MCF 10A (cell line): Measurements from ENCODE around the gene F11R. TPM values are rescaled to one million over a fixed set of nuclear protein-coding genes. Genes with fewer than 3 reads are reported as not detected.

Source experiments
- BruUV-seq: library from RNA; stranded (reverse); fragments of 400-500 nt; replicated peaks from 2 replicates; lab custom pipeline; 2021; lab: Mats Ljungman, UMichigan
- CTCF ChIA-PET: fragments of 300-600 bp; sonication (Branson Sonifier 250); formaldehyde crosslinking; extraction: SDS; loops from one replicate; lab custom pipeline; 2021; ENCODE audit warnings: antibody characterized with exemption, inconsistent platforms; lab: Yijun Ruan, JAX
- POLR2A ChIA-PET: fragments of 300-600, 350-650 bp; sonication (Branson Sonifier 250); formaldehyde crosslinking; extraction: SDS; loops from one replicate; lab custom pipeline; 2020; ENCODE audit warnings: antibody characterized with exemption, inconsistent platforms; lab: Yijun Ruan, JAX
- DNase-seq: peaks from one replicate; pipeline ENCODE4 v3.0.0-alpha.2; 2018; ENCODE audit not compliant: unreplicated experiment
- H3K27ac Mint-ChIP-seq: one replicate; pipeline ENCODE4 v1.8.0; 2022; ENCODE audit warnings: mild to moderate bottlenecking, low read depth, mixed read lengths; ENCODE audit not compliant: unreplicated experiment
- H3K27me3 Mint-ChIP-seq: one replicate; pipeline ENCODE4 v1.8.0; 2022; ENCODE audit warnings: mixed read lengths; ENCODE audit not compliant: insufficient read depth, unreplicated experiment
- H3K36me3 Mint-ChIP-seq: one replicate; pipeline ENCODE4 v1.8.0; 2022; ENCODE audit warnings: mild to moderate bottlenecking, moderate library complexity, mixed read lengths; ENCODE audit not compliant: insufficient read depth, unreplicated experiment
- H3K4me1 Mint-ChIP-seq: one replicate; pipeline ENCODE4 v1.8.0; 2022; ENCODE audit warnings: mixed read lengths; ENCODE audit not compliant: insufficient read depth, unreplicated experiment
- H3K4me3 Mint-ChIP-seq: one replicate; pipeline ENCODE4 v1.8.0; 2022; ENCODE audit warnings: mild to moderate bottlenecking, moderate library complexity, mixed read lengths; ENCODE audit not compliant: unreplicated experiment
- H3K9me3 Mint-ChIP-seq: one replicate; pipeline ENCODE4 v1.8.0; 2022; ENCODE audit warnings: mixed read lengths; ENCODE audit not compliant: unreplicated experiment
- intact Hi-C: fragments of 100-400 bp; cut with micrococcal nuclease; formaldehyde crosslinking; loops from 2 replicates; pipeline ENCODE4 v1.14.1; 2022
- total RNA-seq: library from RNA; stranded (reverse); gene quantifications from 2 replicates; pipeline ENCODE4 v1.2.3, GENCODE V29; 2022
- TF ChIP-seq, protein P1 (sequence below): fragments of 200-600 bp; IDR thresholded peaks from one replicate; pipeline ENCODE4 v1.8.0; 2022; ENCODE audit warnings: antibody characterized with exemption, mild to moderate bottlenecking; ENCODE audit not compliant: unreplicated experiment

The F11R gene
- total RNA-seq, 1 experiment from 2014 or later = 73.6 TPM

DNA sequence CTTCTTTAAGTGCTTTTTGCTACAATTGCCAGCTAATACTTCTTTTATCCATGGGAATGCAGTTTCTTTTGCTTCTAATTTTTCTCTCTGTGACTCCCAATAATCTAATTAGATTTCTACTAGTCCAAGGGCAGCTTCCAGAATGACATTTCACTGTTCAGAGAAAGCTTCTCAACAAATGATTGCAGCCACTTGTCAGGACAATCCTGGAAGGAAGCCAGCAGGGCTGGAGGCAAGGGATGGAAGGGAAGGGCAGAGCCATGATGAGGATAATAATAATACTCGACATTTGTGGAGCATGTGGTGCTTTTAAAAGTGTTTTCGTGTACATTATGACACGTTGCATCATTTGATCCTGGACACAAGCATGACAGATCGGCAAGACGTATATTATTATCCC lies 19.4 kb downstream of the F11R start:
- DNase-seq = no peak
- ChIA-PET CTCF (interaction anchor here (0.6 to 4.5 kb wide), 8 partner anchors 11 to 146 kb away, joined by 3 to 23 read pairs (median 4); partner anchors contain the start of gene KLHDC9), POLR2A (interaction anchor here (0.8 to 11.7 kb wide), 4 partner anchors 12 to 139 kb away, joined by 3 to 148 read pairs (median 6); partner anchors contain the start of gene F11R)
- Mint-ChIP-seq H3K27me3 (no peaks in the 10 kb centered on the region), H3K4me1 (peaks cover 12% of the 10 kb centered on the region), H3K36me3 (peaks cover 55% of the 10 kb centered on the region), H3K9me3 (no peaks in the 10 kb centered on the region), H3K27ac (no peak overlapping the region), H3K4me3 (no peak overlapping the region)
- intact Hi-C loops = no loop called here
- TF ChIP-seq, protein P1, sequence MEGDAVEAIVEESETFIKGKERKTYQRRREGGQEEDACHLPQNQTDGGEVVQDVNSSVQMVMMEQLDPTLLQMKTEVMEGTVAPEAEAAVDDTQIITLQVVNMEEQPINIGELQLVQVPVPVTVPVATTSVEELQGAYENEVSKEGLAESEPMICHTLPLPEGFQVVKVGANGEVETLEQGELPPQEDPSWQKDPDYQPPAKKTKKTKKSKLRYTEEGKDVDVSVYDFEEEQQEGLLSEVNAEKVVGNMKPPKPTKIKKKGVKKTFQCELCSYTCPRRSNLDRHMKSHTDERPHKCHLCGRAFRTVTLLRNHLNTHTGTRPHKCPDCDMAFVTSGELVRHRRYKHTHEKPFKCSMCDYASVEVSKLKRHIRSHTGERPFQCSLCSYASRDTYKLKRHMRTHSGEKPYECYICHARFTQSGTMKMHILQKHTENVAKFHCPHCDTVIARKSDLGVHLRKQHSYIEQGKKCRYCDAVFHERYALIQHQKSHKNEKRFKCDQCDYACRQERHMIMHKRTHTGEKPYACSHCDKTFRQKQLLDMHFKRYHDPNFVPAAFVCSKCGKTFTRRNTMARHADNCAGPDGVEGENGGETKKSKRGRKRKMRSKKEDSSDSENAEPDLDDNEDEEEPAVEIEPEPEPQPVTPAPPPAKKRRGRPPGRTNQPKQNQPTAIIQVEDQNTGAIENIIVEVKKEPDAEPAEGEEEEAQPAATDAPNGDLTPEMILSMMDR = no peak
- BruUV-seq = no TSS peak

DNA sequence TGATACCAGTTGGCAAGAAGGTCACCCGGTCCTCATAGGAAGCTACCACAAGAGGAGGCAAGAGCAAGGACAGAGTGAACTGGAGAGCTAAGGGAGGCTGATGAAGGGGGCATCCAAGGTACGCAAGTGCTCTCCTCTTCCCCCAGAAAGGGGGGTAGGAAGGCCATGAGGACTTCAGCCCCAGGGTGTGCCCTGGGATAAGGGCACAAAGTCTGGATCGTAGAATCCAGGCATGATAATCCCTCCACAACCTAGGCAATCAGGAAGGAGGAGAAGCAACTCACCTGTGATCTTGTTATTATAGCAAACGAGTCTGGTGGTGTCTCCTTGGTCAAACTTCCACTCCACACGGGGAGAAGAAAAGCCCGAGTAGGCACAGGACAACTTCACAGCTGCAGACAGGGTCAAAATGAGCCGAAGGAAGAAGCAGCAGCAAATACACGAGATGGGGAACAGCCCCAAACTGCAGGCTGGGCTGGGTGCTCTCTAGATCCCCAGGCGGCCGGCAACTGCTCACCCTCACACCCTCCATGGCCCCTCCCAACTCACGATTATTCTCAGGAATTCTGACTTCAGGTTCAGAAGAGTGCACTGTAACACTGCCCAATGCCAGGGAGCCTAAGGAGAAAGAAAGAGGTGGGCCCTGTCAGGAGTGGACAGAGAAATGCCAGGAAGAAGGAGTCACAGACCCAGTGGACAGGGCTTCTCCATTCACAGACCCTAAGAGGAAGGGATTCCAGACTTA lies 20.0 kb downstream of the F11R start:
- DNase-seq = no peak
- Mint-ChIP-seq H3K27ac (no peak overlapping the region), H3K4me3 (no peak overlapping the region), H3K36me3 (peaks cover 60% of the 10 kb centered on the region), H3K27me3 (no peaks in the 10 kb centered on the region), H3K4me1 (peaks cover 18% of the 10 kb centered on the region), H3K9me3 (no peaks in the 10 kb centered on the region)
- CTCF ChIA-PET = interaction anchor here (0.6 to 4.5 kb wide), 11 partner anchors 9 to 104 kb away, joined by 3 to 23 read pairs (median 4); partner anchors contain the start of gene KLHDC9
- POLR2A ChIA-PET = interaction anchor here (0.8 to 11.7 kb wide), 4 partner anchors 13 to 140 kb away, joined by 3 to 148 read pairs (median 6); partner anchors contain the start of gene F11R
- BruUV-seq = no TSS peak
- intact Hi-C loops = no loop called here
- TF ChIP-seq, protein P1 = no peak

DNA sequence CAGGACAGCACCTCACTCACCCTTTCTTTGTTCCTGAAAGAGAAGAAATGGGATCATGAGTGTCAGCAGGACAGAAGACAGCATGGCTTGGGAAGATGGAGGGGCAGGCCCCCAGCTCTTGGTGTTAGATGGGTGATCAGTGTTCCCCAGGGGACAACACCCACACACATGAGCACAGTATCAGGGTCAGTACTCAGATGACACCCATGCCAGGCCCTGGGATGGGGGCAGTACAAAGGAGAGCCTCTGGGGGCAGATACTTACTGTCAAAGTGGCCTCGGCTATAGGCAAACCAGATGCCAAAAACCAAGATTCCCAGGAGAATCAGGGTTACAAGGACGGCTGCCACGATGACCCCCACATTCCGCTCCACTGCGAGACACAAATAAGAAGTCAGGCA lies 21.6 kb downstream of the F11R start:
- POLR2A ChIA-PET = interaction anchor here (11.7 kb wide), 1 partner anchor 21 kb away, joined by 148 read pairs; the partner anchor contains the start of gene F11R
- H3K4me1 Mint-ChIP-seq = peaks cover 29% of the 10 kb centered on the region
- H3K9me3 Mint-ChIP-seq = no peaks in the 10 kb centered on the region
- H3K4me3 Mint-ChIP-seq = no peak overlapping the region
- CTCF ChIA-PET = interaction anchor here (2.8 to 6.3 kb wide), 6 partner anchors 9 to 138 kb away, joined by 11 to 115 read pairs (median 38); partner anchors contain the start of genes F11R and KLHDC9
- intact Hi-C loops = no loop called here
- no peaks in the 10 kb centered on the region for H3K27me3 Mint-ChIP-seq
- H3K36me3 Mint-ChIP-seq = peaks cover 59% of the 10 kb centered on the region
- BruUV-seq = no TSS peak
- TF ChIP-seq, protein P1 = no peak
- no peak for DNase-seq
- no peak overlapping the region for H3K27ac Mint-ChIP-seq
